AG04449 (cell line): Measurements from ENCODE around the gene PIGU.

Experiments
- CTCF ChIA-PET: fragments of 350-600 bp; formaldehyde crosslinking; extraction: SDS; loops from one replicate; lab custom pipeline; 2021; ENCODE audit warnings: antibody characterized with exemption; lab: Yijun Ruan, JAX
- POLR2A ChIA-PET: fragments of 400-600, 350-600 bp; formaldehyde crosslinking; extraction: SDS; loops from one replicate; lab custom pipeline; 2020; ENCODE audit warnings: antibody characterized with exemption, inconsistent platforms; lab: Yijun Ruan, JAX
- DNase-seq: peaks from one replicate; pipeline ENCODE4 v3.0.0-alpha.2; 2010; ENCODE audit warnings: low read depth, low spot score
- H3K4me3 ChIP-seq: 2 replicates; pipeline ENCODE4 v1.5.1; 2011; ENCODE audit warnings: low read depth, mild to moderate bottlenecking, control low read depth, low read length
- TF ChIP-seq, protein P1 (sequence below): IDR thresholded peaks from one replicate; pipeline ENCODE4 v1.5.1; 2011; ENCODE audit warnings: mild to moderate bottlenecking, moderate library complexity, low read length, control low read depth, inconsistent platforms; ENCODE audit not compliant: insufficient read depth; ENCODE audit errors: missing control alignments

PIGU gene

DNA sequence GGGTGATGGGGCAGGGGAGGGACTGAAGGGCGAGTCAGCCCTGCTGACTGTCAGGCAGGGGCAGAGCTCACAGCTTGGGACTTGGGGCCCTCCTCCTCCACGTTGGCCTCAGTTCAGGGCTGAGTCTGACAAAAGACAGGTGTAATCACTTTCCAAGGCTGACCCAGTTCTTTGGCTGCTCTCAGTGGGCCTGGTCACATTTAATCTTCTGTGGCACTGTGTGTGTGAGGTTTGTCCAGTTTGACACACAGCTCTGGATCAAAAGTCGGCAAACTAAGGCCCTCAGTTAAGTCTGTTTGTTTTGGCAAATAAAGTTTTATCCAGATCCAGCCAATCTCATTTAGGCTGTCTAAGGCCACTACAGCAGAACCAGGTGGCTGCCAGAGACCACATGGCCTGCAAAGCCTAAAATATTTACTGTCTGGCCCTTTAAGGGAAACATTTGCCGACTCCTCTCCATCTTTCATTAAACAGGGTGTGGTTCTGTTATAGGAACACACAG is 123.5 kb downstream of the PIGU start:
- ChIA-PET POLR2A (interaction anchor here (0.6 kb wide), 1 partner anchor 10 kb away, joined by 3 read pairs; no protein-coding TSS in a partner anchor), CTCF (interaction anchor here (1.0 kb wide), 3 partner anchors 9 to 216 kb away, joined by 3 to 4 read pairs (median 3); no protein-coding TSS in a partner anchor)
- TF ChIP-seq, protein P1, sequence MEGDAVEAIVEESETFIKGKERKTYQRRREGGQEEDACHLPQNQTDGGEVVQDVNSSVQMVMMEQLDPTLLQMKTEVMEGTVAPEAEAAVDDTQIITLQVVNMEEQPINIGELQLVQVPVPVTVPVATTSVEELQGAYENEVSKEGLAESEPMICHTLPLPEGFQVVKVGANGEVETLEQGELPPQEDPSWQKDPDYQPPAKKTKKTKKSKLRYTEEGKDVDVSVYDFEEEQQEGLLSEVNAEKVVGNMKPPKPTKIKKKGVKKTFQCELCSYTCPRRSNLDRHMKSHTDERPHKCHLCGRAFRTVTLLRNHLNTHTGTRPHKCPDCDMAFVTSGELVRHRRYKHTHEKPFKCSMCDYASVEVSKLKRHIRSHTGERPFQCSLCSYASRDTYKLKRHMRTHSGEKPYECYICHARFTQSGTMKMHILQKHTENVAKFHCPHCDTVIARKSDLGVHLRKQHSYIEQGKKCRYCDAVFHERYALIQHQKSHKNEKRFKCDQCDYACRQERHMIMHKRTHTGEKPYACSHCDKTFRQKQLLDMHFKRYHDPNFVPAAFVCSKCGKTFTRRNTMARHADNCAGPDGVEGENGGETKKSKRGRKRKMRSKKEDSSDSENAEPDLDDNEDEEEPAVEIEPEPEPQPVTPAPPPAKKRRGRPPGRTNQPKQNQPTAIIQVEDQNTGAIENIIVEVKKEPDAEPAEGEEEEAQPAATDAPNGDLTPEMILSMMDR, result no peak
- DNase-seq, result no peak
- H3K4me3 ChIP-seq, result no peak overlapping the region

DNA sequence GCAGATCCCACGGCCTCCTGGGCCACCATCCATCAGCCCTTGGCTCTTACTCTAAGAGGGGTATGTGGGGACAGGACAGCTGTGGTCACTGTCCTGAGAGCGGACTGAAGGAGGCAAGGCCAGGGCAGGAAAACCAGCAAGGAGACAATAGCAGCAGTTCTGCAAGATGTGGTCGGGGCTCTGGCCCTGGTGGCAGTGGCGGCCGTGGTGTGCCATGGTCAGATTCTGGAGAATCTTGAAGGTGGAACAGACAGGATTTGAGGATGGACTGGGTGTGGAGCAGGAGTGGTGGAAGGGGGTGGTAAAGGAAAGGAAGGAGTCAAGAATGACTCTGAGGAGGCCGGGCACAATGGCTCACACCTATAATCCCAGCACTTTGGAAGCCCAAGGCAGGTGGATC is 124.3 kb downstream of the PIGU start:
- POLR2A ChIA-PET, result interaction anchor here (0.6 kb wide), 1 partner anchor 9 kb away, joined by 3 read pairs; no protein-coding TSS in a partner anchor
- CTCF ChIA-PET, result interaction anchor here (1.0 kb wide), 2 partner anchors 9 to 217 kb away, joined by 3 to 4 read pairs; no protein-coding TSS in a partner anchor
- no peak for DNase-seq
- TF ChIP-seq, protein P1, result no peak
- no peak overlapping the region for H3K4me3 ChIP-seq

DNA sequence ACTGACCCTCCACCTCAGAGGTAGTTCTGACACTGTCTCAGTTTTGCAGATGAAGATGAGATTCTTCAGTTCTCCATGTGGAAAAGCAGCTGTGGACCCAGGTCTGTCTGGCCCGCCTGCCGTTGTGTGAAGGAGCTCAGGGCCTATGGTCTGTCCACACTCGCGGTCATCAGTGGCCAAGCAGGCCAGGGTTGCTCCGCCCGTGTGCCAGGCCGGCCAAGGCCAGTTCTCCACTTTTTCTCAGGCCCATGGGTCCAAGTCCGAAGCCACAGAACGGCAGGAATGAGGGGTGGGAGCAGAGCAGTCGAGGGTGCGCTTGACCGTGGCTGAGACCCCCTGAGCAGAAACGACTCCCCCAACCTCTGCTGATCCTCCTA is 127.0 kb downstream of the PIGU start:
- no peak for DNase-seq
- POLR2A ChIA-PET, result no interaction called here
- CTCF ChIA-PET, result interaction anchor here (0.7 to 3.2 kb wide), 2 partner anchors 11 to 220 kb away, joined by 3 to 32 read pairs; no protein-coding TSS in a partner anchor
- TF ChIP-seq, protein P1, result no peak
- H3K4me3 ChIP-seq, result no peak overlapping the region

DNA sequence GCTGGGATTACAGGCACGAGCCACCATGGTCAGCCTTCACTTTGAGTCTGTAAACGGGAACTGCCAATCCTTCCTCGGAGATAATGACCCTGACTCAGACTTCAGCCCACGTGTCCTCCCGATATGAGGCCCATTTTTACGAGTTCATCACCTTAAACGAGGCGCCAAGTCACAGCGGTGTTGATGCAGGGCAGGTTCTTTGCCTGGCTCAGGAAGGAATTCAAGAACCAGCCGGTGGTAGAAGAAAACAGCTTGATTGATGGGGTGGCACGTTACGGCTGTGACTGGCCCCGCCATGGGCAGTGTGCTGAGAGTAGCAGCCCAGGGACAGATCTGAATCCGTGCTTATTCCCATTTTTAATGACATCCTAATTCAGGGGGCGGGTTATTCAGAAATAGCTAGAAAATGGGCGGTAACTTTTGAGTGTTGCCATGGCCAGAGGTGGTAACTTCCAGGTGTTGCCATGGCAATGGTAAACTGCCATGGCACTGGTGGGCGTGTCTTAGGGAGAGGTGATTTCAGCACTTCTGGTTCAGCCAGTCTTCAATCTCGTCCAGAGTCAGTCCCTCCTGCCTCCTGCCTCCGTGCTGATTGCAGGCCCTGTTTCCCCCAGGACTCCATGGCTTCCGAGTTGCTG is 127.5 kb downstream of the PIGU start:
- no peak overlapping the region for H3K4me3 ChIP-seq
- ChIA-PET POLR2A (no interaction called here), CTCF (interaction anchor here (0.7 to 3.2 kb wide), 2 partner anchors 10 to 220 kb away, joined by 3 to 32 read pairs; no protein-coding TSS in a partner anchor)
- no peak for DNase-seq
- TF ChIP-seq, protein P1, result no peak

DNA sequence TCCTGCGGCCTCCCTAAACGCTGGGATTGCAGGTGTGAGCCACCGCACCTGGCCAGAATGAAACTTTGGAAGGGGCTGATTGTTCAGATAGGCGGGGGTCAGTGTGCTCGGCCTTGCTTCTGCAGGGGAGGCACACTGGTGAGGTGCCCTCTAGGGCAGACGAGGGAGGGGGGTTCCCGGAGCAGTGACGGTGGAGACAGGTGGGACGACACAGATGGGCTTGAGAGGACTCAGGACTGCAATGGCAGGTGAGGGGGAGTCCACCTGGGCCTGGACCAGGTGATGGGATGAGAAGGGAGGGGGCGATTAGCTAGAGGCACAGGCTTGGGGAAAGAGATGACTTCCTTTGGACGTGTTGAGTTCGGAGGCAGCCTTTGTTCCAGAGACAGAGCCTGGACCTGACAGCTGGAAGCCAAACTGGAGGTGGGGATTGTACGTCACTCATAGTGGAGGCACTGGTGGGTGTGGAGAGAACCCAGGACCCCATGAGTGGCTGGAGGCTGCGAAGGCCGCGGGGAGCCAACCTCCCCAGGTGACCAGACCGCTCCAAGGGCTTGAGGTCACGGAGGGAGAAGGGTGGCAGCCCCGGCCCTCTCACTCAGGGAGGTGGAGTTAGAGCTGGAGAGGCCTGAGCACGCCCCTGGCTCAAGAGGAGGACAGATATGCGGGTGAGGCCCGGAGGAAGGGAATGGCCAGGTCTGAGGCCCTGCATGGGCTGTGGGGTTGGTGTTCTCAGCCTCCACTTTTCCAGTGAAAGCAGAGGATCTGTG is 128.9 kb downstream of the PIGU start:
- ChIA-PET CTCF (interaction anchor here (0.9 to 3.2 kb wide), 2 partner anchors 9 to 23 kb away, joined by 3 to 32 read pairs; no protein-coding TSS in a partner anchor), POLR2A (no interaction called here)
- no peak overlapping the region for H3K4me3 ChIP-seq
- no peak for DNase-seq
- TF ChIP-seq, protein P1, result no peak
